ENCODE results near the gene DVL2.
"Not testable (repeated sequence)": the region's sequence is repeated elsewhere in the genome, so short reads cannot be mapped to it uniquely, and the experiment has no call there.

Gene DVL2

GRCh38 chr17:7204336-7204735 lies 30.0 kb downstream of the DVL2 start:
- DNase-seq (ENCODE audit: low read depth in 3 of 3, low spot score in 1 of 3) = no peak

DNA sequence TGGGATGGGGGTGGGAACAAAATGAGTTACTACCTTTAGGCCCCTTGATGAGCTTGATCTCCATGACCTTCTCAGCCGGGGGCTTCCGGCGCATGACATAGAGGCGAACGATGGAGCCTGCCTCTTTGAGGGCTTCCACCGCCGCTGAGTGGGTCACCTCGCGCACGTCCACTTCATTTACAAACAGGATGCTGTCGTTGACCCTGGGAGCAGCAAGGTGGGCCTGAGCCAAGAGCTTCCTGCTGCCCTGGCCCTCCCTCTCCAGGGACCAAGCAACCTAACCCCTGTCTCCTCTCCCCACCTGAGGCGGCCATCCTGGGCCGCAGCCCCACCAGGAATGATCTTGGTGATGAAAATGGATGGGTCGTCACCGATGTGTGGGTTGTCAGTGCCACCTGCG lies 30.9 kb downstream of the DVL2 start:
- no peak for DNase-seq (ENCODE audit: low read depth in 3 of 3, low spot score in 1 of 3)

DNA sequence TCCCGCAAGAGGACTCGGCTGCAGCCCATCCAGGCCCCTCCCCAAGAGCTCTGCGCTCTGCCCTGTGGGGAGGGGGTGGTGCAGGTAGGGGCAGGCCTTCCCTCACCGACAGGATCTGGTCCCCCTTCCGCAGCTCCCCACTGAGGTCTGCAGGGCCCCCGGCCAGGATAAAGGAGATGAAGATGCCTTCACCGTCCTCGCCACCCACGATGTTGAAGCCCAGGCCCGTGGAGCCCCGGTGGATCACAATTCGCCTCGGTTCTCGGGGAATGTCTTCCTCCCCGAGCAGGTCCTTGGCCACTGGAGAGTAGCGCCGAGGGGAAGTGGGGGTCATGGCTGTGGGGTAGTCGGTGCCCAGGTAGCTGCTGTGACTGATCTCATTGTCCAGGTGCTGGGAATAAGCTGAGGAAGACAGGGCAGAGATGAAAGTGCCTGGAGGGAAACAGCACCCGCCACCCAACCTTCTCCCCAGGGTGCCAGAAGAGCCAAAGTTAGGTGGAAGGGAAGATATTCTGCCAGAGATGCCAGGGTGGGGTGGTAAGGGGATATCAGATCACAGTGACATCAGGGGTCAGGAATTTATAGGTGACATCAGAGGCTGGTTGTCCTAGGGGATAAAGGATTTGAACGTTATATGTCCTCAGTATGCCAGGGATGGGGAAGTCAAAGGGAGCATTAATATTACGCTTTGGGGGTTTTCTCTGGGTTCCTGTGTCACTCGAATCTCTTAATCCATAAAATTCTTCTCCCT lies 37.5 kb downstream of the DVL2 start:
- no peak for DNase-seq (ENCODE audit: low read depth in 3 of 3, low spot score in 1 of 3)

DNA sequence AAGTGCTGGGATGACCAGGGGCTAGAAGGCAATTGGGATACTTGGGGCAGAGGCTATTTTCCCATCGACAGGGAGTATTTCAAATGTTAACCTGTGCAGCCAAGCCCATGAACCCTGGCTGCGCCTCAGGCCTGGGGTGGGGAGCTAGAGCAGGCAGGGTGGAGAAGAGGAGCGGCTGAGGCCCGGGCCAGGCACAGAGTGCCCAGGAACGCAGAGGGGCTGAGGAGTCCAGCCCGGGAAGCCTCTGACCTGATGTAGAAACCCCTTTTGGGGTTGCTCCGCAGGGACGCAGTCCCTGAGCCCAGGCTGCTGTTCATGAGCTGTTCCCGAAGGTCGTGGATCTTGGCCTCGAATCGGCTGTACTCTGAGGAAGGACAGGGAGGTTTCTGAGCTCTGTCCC lies 38.3 kb downstream of the DVL2 start:
- no peak for DNase-seq (ENCODE audit: low read depth in 3 of 3, low spot score in 1 of 3)

- DNase-seq (ENCODE audit: low read depth in 3 of 3, low spot score in 1 of 3) = no peak
These were observed 41.9 kb downstream of the DVL2 start for GRCh38 chr17:7192271-7192937.

- DNase-seq (ENCODE audit: low read depth in 3 of 3, low spot score in 1 of 3) = no peak
These were observed 42.6 kb downstream of the DVL2 start for GRCh38 chr17:7191571-7192270.

GRCh38 chr17:7191069-7191468 lies 43.2 kb downstream of the DVL2 start:
- DNase-seq (ENCODE audit: low read depth in 3 of 3, low spot score in 1 of 3) = no peak

DNA sequence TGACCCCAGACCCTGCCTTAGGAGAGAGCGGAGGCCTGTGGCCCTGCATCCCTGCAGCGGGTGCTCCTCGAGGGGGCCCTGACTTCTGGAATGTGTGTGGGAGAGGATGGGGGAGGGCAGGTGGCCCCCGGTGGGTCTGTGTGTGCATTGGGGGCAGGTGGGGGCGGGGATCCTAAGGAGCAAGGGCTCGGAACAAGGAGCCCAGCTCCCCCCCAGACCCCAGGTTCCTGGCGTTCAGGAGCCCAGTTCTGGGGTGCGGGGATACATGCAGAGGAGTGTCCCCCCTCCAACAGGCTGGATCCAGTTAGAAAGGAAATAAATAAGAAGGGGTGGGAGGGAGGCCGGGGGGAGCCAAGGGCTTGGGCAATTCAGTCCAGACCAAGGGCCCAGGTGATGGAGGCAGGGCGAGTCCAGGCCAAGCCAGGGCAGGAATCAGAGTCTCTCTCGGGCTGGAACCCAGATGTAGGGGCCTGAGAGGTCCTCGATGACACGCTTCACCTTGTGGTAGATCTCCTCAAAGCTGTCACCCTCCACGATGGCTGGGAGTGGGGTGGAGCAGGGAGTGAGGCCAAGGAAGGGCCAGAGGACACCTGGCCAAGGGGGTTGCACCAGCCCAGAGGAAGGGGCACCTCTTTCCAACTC lies 43.9 kb downstream of the DVL2 start:
- no peak for DNase-seq (ENCODE audit: low read depth in 3 of 3, low spot score in 1 of 3)

DNA sequence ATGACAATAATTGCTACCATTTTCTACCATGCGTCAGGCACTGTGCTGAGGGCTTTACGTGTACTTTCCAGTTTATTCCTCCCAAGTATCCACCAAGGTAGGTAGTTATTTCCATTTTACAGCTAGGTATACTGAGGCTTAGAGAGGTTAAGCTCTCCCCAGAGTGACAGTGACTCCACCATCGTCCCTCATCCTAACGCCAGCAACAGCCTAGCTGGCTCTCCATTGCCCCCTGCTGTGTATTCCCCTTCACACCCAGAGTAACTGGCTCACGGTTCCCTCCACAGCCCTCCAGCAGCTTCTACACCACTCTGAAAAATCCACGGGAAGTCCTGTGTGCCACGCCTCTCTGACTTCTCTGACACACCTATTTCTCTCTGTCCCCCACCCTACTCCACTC lies 48.1 kb downstream of the DVL2 start:
- no peak for DNase-seq (ENCODE audit: low read depth in 3 of 3, low spot score in 1 of 3)

DNA sequence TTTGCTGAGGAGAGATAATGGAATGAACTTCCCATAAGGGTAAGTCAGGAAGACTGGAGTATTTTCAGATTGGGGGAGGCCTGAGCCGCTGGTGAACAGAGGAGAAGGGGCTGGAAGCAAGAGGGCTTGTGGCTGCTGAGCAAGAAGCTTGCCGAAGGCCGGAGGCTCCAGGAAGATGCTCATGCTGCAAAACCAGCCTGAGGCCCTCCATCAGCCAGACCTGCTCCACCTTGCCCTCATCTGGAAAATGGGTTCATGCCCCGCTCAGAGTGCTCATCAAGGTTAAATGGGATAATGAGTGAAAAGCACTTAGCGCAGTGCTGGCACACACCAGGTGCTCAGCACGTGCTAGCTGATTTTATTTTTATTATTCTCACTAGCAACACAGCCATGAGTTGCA lies 49.7 kb downstream of the DVL2 start:
- no peak for DNase-seq (ENCODE audit: low read depth in 3 of 3, low spot score in 1 of 3)

DNA sequence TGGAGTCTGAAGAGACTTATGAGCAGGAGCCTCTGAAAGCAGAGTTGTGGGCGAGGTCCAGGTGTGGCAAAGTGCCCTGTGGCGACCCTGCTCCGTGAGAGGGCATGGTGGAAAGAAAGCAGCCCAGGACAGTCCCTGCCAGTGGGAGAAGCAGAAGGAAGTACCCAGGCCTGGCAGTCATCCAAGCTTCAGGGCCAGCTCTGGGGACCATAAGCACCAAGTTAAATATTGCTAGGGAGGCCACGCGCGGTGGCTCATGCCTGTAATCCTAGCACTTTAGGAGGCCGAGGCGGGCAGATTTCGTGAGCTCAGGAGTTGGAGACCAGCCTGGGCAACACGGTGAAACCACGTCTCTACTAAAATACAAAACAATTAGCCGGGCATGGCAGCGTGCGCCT lies 50.2 kb downstream of the DVL2 start:
- DNase-seq (ENCODE audit: low read depth in 3 of 3, low spot score in 1 of 3) = no peak

- DNase-seq (ENCODE audit: low read depth in 3 of 3, low spot score in 1 of 3) = no peak
These were observed 50.8 kb downstream of the DVL2 start for GRCh38 chr17:7183433-7184090.

DNA sequence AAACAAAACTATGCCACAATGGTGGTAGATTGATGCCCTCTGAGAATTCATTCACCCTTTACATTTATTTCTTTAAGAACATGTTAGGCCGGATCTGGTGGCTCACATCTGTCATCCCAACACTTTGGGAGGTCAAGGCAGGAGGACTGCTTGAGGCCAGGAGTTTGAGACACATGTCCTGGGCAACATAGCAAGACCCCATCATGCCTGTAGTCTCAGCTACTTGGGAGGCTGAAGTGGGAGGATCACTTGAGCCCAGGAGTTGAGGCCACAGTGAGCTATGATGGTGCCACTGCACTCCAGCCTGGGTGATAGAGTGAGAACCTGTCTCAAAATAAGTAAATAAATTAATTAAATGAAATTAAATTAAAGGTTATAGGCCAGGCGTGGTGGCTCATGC lies 52.2 kb downstream of the DVL2 start:
- not testable (repeated sequence) for DNase-seq (ENCODE audit: low read depth in 3 of 3, low spot score in 1 of 3)

GRCh38 chr17:7179317-7180254 lies 54.7 kb downstream of the DVL2 start, which contains the start of gene ASGR1:
Gene ASGR1, minus strand, starts transcription at chr17:7179370. Its CDS starts 807 bp downstream, at chr17:7178563.
- no peak for DNase-seq (ENCODE audit: low read depth in 3 of 3, low spot score in 1 of 3)

DNA sequence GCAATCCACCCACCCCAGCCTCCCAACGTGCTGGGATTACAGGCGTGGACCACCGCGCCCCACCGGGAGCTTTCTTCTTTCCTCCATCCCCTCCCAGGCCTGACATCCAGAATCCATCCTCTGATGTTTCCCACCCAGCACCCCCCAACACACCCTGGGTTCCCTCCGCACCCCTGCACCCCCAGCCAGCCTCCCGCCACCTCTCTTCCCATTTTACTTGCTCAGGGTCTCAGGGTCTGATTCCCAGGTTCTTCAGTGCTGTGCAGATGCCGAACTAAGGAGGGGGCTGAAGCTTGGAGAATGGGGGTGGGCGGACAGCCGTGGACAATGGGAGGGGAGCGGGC lies 55.4 kb downstream of the DVL2 start:
- no peak for DNase-seq (ENCODE audit: low read depth in 3 of 3, low spot score in 1 of 3)

GRCh38 chr17:7177954-7178477 lies 56.3 kb downstream of the DVL2 start:
- DNase-seq (ENCODE audit: low read depth in 3 of 3, low spot score in 1 of 3) = no peak

DNA sequence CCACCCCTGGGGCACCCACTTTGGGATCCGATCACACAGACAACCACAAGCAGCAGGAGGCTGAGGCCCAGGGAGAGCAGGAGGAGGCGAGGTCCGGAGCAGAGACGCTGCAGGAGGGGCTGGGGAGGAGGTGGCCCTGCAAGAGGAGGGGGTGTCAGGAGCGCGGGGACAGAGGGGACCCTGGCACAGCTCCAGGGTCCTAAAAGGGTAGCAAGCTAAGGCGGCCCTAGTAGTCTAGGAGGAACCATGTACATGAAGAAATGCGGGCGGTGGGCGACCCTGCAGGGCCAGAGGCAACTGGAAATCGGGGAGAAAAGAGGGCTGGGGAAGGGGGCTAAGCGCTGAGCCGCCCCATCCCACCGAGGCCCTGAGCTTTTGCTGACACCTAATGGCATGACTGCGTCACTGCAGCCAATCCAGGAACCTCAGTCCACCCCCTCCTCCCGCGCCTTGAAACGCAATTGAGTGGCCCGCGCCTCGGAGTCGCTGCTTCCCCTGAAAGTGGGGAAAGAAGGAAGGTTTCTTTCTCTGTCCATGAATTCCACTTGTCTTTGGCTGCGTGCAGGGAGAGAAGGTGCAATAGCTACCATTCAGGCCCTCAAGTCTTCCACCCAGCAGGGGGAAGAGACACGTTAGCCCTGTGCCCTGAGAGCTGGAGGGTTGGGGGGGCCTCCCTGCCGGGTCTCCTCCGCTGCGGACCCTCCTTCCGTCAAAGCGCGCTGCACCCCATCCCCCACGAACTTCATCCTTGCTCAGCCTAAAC lies 56.9 kb downstream of the DVL2 start:
- DNase-seq (ENCODE audit: low read depth in 3 of 3, low spot score in 1 of 3) = peak; percentile 6 to 44 (median 40)

DNA sequence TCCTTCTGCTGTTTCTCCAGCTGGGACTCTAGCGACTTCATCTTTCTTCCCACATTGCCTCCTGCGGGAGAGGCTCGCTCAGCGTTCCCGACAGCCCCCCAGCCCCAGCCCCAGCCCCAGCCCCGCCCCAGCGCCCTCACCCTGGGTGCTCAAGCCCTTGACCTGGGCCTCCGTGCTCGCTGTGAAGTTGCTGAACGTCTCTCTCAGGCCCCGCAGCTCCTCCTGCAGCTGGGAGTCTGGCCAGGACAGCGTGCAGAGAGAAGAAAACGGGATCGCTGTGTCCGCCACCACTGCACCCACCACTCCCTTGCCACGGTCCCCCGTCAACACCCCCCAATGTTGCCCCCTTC lies 57.5 kb downstream of the DVL2 start:
- DNase-seq (ENCODE audit: low read depth in 3 of 3, low spot score in 1 of 3) = no peak

DNA sequence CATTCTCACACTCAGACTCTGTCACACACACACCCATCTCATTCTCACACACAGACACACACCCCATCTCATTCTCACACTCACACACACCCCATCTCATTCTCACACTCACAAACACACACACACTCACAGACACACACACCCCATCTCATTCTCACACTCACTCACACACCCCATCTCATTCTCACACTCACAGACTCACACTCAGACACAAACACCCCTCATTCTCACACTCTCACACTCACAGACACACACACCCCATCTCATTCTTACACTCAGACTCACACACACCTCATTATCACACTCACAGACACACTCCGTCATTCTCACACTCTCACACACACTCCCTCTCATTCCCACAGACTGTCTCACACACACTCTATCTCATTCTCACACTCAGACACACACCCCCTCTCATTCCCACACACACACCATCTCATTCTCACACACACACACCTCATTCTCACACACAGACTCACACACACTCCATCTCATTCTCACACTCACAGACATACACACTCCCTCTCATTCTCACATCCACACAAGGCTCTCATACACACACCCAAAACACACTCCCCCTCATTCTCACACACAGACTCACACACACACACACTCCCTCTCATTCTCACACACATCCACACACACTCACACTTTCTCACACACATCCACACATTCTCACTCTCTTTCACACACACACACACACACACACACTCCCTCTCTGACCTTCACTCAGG lies 58.0 kb downstream of the DVL2 start:
- no peak for DNase-seq (ENCODE audit: low read depth in 3 of 3, low spot score in 1 of 3)

All from stimulated activated CD4-positive, alpha-beta T cell treated with anti-CD3 and anti-CD28 coated beads, TNF-alpha, amount 100 ng/mL, for 1 hour (primary cell).